GM06990 (cell line): ENCODE data around the gene EIF4A3.

Source experiments
- DNase-seq: peaks from one replicate; pipeline ENCODE4 v3.0.0-alpha.2; 2011; ENCODE audit not compliant: insufficient read length; ENCODE audit errors: extremely low read depth
- H3K27me3 ChIP-seq: replicated peaks from 2 replicates; pipeline ENCODE4 v1.6.0; 2011; ENCODE audit warnings: low read length; ENCODE audit not compliant: control insufficient read depth, insufficient read depth
- H3K36me3 ChIP-seq: 2 replicates; pipeline ENCODE4 v1.5.1; 2011; ENCODE audit warnings: low read length; ENCODE audit not compliant: control insufficient read depth, insufficient read depth
- H3K4me3 ChIP-seq: replicated peaks from 2 replicates; pipeline ENCODE4 v1.5.1; 2011; ENCODE audit warnings: low read depth, mild to moderate bottlenecking, control low read depth, low read length
- CTCF ChIP-seq: IDR thresholded peaks from 2 replicates; pipeline ENCODE4 v1.5.1; 2011; ENCODE audit warnings: low read length, control low read depth, mild to moderate bottlenecking, inconsistent platforms; ENCODE audit not compliant: insufficient read depth, poor library complexity, severe bottlenecking

Gene EIF4A3

GRCh38 chr17:80110447-80110812 is 36.5 kb downstream of the EIF4A3 start:
- DNase-seq = no peak
- Histone ChIP-seq H3K27me3 (no peaks in the 10 kb centered on the region), H3K4me3 (no peak overlapping the region), H3K36me3 (no peaks in the 10 kb centered on the region)
- no peak for TF ChIP-seq CTCF

- Histone ChIP-seq H3K4me3 (no peak overlapping the region), H3K27me3 (no peaks in the 10 kb centered on the region), H3K36me3 (no peaks in the 10 kb centered on the region)
- DNase-seq = no peak
- no peak for TF ChIP-seq CTCF
Measured at GRCh38 chr17:80109713-80110446, 37.0 kb downstream of the EIF4A3 start.

GRCh38 chr17:80109066-80109660 is 37.8 kb downstream of the EIF4A3 start:
- H3K27me3 ChIP-seq = no peaks in the 10 kb centered on the region
- no peak overlapping the region for H3K4me3 ChIP-seq
- TF ChIP-seq CTCF = no peak
- no peak for DNase-seq
- no peaks in the 10 kb centered on the region for H3K36me3 ChIP-seq

GRCh38 chr17:80108036-80108971 is 38.6 kb downstream of the EIF4A3 start:
- H3K27me3 ChIP-seq = no peaks in the 10 kb centered on the region
- TF ChIP-seq CTCF = no peak
- DNase-seq = no peak
- H3K36me3 ChIP-seq = no peaks in the 10 kb centered on the region
- no peak overlapping the region for H3K4me3 ChIP-seq

- DNase-seq = no peak
- no peaks in the 10 kb centered on the region for H3K36me3 ChIP-seq
- no peak for TF ChIP-seq CTCF
- no peaks in the 10 kb centered on the region for H3K27me3 ChIP-seq
- no peak overlapping the region for H3K4me3 ChIP-seq
Measured at GRCh38 chr17:80107231-80108021, 39.5 kb downstream of the EIF4A3 start.
